NT2/D1 (cell line): Measurements from ENCODE around the gene TAGAP.

Experiments
- SUZ12 ChIP-seq: IDR thresholded peaks from 2 replicates; pipeline ENCODE4 v1.6.1; 2011; ENCODE audit not compliant: insufficient read length, insufficient read depth; ENCODE audit errors: extremely low read depth
- YY1 ChIP-seq: IDR thresholded peaks from 2 replicates; pipeline ENCODE4 v1.6.1; 2011; ENCODE audit not compliant: insufficient read length, insufficient read depth
- ZNF274 ChIP-seq: IDR thresholded peaks from 2 replicates; pipeline ENCODE4 v1.6.1; 2011; ENCODE audit warnings: mild to moderate bottlenecking, low read depth, low read length

DNA sequence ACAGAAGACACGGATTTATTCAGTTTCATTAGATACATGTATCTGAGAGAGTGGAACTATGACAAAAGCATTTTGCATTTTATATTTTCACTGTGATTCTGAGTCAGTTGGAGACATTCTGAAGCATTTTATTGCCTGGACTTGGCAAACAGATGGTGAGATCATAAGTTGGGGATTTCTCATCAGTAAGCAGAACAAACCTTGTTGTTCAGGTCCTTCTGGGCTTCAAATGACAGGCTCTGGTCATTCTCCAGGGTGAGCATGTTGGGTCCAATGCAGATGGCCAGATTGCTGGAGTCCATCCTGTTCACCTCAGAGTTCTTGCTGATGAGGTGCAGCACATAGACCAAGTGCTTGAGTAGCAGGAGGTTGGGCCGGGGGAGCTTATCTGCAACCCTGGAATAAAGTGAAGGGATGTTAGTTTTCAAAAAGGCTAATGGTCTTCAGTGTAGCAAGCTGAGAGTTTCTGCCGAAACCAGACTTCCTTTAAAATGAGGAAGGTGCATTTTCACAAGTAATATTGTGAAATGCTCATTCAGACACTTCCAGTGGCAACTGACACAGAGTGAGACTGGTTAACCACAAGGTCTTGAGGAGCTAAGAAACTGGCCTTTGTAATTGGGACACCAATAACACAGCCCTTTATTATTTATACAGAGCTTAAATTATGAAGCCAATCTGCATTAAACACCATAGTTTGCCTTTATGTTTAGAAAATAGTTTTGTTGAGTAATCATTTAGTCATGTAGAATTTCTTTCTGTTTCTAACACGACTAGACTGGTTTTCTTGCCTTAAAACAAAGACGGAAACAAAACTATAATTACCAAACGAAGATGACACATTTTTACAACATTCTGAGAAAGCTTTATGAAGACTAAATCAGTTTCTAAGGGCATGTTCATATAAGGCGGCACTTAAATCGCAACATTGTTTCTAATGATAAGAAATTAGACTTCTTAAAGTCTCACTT lies 5.6 kb downstream of the TAGAP start:
- TF ChIP-seq SUZ12 (no peak), ZNF274 (no peak), YY1 (no peak)
